ENCODE measurements around the gene SH3RF1.

GRCh38 chr4:169295822-169296221, 25.1 kb upstream of the SH3RF1 start:
- TF ChIP-seq POLR2AphosphoS5 (IDR thresholded peaks at IDR 0.05; ENCODE audit: low read depth, low read length) (no peak), SPI1 (IDR thresholded peaks at IDR 0.05; ENCODE audit: low read depth, low read length) (peak; percentile 67), POLR2A (IDR thresholded peaks at IDR 0.05; ENCODE audit: low read depth, low read length) (no peak)

All from GM12891 (cell line).